Nephron (organoid): ENCODE data around the gene OIP5.
A peak's percentile ranks its signal among the peaks of the same experiment; 100 is the strongest.
"Not testable (repeated sequence)": the region's sequence is repeated elsewhere in the genome, so short reads cannot be mapped to it uniquely, and the experiment has no call there.

ENCODE experiments used
- H3K27ac Mint-ChIP-seq, 3 experiments: 2 replicates each; pipeline ENCODE4 v1.8.0; 2020; ENCODE audit warnings: mixed read lengths in 3 of 3, mild to moderate bottlenecking in 2 of 3, moderate library complexity in 1 of 3
- H3K27me3 Mint-ChIP-seq: 2 replicates; pipeline ENCODE4 v1.8.0; 2021; ENCODE audit warnings: low read depth, mild to moderate bottlenecking, moderate library complexity, mixed read lengths
- H3K36me3 Mint-ChIP-seq: 2 replicates; pipeline ENCODE4 v1.8.0; 2020; ENCODE audit warnings: low read depth, mixed read lengths
- H3K4me1 Mint-ChIP-seq: 2 replicates; pipeline ENCODE4 v1.8.0; 2020; ENCODE audit warnings: mixed read lengths
- H3K4me3 Mint-ChIP-seq, 3 experiments: 2 replicates each; pipeline ENCODE4 v1.8.0; 2020; ENCODE audit warnings: mild to moderate bottlenecking in 3 of 3, mixed read lengths in 3 of 3, moderate library complexity in 2 of 3
- H3K9me3 Mint-ChIP-seq: 2 replicates; pipeline ENCODE4 v1.8.0; 2020; ENCODE audit warnings: mixed read lengths
- TF ChIP-seq, protein P1 (sequence below), 3 experiments: fragments of 200-600 bp; sonication (generic); IDR thresholded peaks; one replicate each; pipeline ENCODE4 v1.5.0; 2021; ENCODE audit warnings: antibody characterized with exemption in 3 of 3; ENCODE audit not compliant: unreplicated experiment in 3 of 3

OIP5 gene

GRCh38 chr15:41284427-41285177 is 47.8 kb downstream of the OIP5 start:
- Mint-ChIP-seq H3K27ac (peak overlapping the region; percentile 92 to 98 (median 98)), H3K36me3 (peaks cover 42% of the 10 kb centered on the region), H3K4me1 (peaks cover 18% of the 10 kb centered on the region), H3K9me3 (no peaks in the 10 kb centered on the region), H3K4me3 (peak overlapping the region; percentile 99 to 100 (median 100)), H3K27me3 (peaks cover 3% of the 10 kb centered on the region)
- TF ChIP-seq, protein P1, sequence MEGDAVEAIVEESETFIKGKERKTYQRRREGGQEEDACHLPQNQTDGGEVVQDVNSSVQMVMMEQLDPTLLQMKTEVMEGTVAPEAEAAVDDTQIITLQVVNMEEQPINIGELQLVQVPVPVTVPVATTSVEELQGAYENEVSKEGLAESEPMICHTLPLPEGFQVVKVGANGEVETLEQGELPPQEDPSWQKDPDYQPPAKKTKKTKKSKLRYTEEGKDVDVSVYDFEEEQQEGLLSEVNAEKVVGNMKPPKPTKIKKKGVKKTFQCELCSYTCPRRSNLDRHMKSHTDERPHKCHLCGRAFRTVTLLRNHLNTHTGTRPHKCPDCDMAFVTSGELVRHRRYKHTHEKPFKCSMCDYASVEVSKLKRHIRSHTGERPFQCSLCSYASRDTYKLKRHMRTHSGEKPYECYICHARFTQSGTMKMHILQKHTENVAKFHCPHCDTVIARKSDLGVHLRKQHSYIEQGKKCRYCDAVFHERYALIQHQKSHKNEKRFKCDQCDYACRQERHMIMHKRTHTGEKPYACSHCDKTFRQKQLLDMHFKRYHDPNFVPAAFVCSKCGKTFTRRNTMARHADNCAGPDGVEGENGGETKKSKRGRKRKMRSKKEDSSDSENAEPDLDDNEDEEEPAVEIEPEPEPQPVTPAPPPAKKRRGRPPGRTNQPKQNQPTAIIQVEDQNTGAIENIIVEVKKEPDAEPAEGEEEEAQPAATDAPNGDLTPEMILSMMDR (IDR thresholded peaks at IDR 0.05; ENCODE audit: unreplicated experiment in 3 of 3) = no peak

GRCh38 chr15:41283653-41284426 is 48.6 kb downstream of the OIP5 start:
- H3K4me1 Mint-ChIP-seq = peaks cover 18% of the 10 kb centered on the region
- H3K36me3 Mint-ChIP-seq = peaks cover 47% of the 10 kb centered on the region
- TF ChIP-seq, protein P1 (IDR thresholded peaks at IDR 0.05; ENCODE audit: unreplicated experiment in 3 of 3) = no peak
- peaks cover 3% of the 10 kb centered on the region for H3K27me3 Mint-ChIP-seq
- H3K9me3 Mint-ChIP-seq = no peaks in the 10 kb centered on the region
- peak overlapping the region; percentile 92 to 98 (median 98) for H3K27ac Mint-ChIP-seq
- peak overlapping the region; percentile 99 to 100 (median 100) for H3K4me3 Mint-ChIP-seq

DNA sequence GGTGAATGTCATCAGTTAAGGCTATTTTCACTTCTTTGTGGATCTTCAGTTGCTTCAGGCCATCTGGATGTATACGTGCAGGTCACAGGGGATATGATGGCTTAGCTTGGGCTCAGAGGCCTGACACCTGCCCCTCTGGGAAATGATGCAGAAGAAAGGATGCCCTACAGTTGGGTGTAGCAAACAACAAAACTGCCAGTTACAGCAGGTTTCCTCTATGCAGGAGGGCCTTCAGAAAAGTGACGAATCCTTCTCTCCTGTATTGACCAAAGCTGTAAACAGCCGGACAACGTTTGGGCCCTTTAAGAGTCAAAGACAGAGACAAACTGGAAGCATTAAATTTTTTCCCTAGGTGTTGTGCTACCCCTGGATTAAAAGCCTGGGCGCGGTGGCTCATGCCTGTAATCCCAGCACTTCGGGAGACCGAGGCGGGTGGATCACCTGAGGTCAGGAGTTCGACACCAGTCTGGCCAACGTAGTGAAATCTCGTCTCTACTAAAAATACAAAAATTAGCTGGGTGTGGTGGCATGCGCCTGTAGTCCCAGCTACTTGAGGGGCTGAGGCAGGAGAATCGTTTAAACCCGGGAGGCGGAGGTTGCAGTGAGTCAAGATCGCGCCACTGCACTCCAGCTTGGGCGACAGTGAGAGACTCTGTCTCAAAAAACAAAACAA is 49.3 kb downstream of the OIP5 start:
- H3K27me3 Mint-ChIP-seq, H3K9me3 Mint-ChIP-seq: not testable (repeated sequence)
- H3K27ac Mint-ChIP-seq = peak overlapping the region; percentile 92 to 98 (median 92)
- H3K4me1 Mint-ChIP-seq = peaks cover 18% of the 10 kb centered on the region
- peaks cover 44% of the 10 kb centered on the region for H3K36me3 Mint-ChIP-seq
- peak overlapping the region; percentile 90 to 99 (median 95) for H3K4me3 Mint-ChIP-seq

- Mint-ChIP-seq H3K27ac (peak overlapping the region; percentile 92 to 98 (median 92)), H3K4me3 (peak overlapping the region; percentile 90 to 99 (median 95)), H3K36me3 (peaks cover 40% of the 10 kb centered on the region), H3K4me1 (peaks cover 18% of the 10 kb centered on the region)
- H3K9me3 Mint-ChIP-seq, H3K27me3 Mint-ChIP-seq: not testable (repeated sequence)
Measured at GRCh38 chr15:41282436-41282835, 50.0 kb downstream of the OIP5 start.

DNA sequence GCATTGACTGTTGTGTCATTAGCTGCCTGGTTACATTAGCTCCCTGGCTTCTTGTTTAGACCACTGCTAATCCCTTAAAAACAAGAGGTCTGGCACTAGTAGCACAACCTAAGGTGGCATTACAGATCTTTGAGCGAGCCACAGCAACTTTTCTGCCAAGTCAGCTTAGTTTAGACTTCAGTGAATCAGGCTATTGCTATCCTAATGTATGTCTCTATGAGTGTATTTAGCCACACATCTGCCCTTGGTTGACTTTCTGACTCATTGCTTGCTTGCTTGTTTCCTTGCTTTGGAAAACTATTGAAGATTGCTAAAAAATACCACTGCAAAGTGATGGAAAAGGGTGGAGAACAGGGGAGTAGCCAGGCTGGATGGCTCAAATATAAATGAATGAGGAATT is 51.2 kb downstream of the OIP5 start:
- Mint-ChIP-seq H3K4me3 (peak overlapping the region in 2 of 3 experiments; percentile 17 to 23), H3K9me3 (no peaks in the 10 kb centered on the region), H3K27ac (peak overlapping the region in 1 of 3 experiments; percentile 17), H3K4me1 (peaks cover 18% of the 10 kb centered on the region), H3K27me3 (peaks cover 3% of the 10 kb centered on the region), H3K36me3 (peaks cover 40% of the 10 kb centered on the region)
- TF ChIP-seq, protein P1 (IDR thresholded peaks at IDR 0.05; ENCODE audit: unreplicated experiment in 3 of 3) = no peak

DNA sequence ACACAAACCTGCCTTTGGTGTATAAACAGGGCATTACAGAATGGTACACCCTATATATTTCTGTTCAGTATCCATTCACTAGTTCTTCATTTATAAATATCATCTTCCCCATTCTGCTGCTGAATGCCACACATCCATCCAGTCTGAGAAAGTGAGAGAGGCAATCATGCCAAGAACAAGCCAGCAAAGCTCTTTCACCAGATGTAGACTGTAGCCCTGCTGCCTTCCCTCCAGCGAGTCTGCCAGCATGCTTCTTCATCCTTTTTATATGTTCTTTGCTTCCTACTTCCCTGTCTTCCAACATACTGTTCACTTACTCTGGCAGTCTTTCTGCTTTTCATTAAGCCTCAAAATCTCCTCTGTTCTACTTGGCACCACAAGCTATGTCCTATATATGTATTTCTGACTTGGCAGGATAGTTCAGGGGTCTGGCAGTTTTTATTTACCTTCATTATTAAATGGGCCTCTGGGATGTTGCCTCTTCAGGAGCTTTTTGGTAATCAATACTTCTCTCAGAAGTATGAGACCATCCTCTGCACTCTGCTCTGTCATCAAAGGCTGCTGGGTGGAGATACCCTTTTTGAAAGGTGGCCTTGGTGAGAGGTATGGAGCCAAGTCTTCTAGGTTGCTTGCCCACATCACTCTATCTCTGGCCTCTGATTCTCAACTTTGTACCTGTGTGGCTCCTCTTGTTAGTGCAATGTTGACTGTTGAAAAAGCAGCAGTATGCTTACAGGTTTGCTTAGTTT is 52.7 kb downstream of the OIP5 start:
- Mint-ChIP-seq H3K4me3 (no peak overlapping the region), H3K27me3 (peaks cover 3% of the 10 kb centered on the region), H3K36me3 (peaks cover 35% of the 10 kb centered on the region), H3K9me3 (no peaks in the 10 kb centered on the region), H3K4me1 (peaks cover 8% of the 10 kb centered on the region), H3K27ac (no peak overlapping the region)
- TF ChIP-seq, protein P1 (IDR thresholded peaks at IDR 0.05; ENCODE audit: unreplicated experiment in 3 of 3) = no peak
